A673 (cell line): ENCODE data around the gene C17orf113. TPM values are rescaled to one million over a fixed set of nuclear protein-coding genes. Genes with fewer than 3 reads are reported as not detected.

Experiments used
- BruUV-seq: library from RNA; stranded (reverse); fragments of 400-500 nt; replicated peaks from 2 replicates; lab custom pipeline; 2021; lab: Mats Ljungman, UMichigan
- CTCF ChIA-PET: fragments of 300-600 bp; sonication (Branson Sonifier 250); formaldehyde crosslinking; loops from one replicate; lab custom pipeline; 2022; ENCODE audit warnings: antibody characterized with exemption; lab: Charles Lee
- POLR2A ChIA-PET: fragments of 300-600 bp; sonication (Branson Sonifier 250); formaldehyde crosslinking; loops from one replicate; lab custom pipeline; 2022; ENCODE audit warnings: antibody characterized with exemption; ENCODE audit not compliant: low non-redundant PET; lab: Charles Lee
- DNase-seq: peaks from one replicate; pipeline ENCODE4 v3.0.0-alpha.2; 2015; ENCODE audit warnings: low spot score
- H3K27ac ChIP-seq: fragments of 200-600 bp; sonication (generic); 2 replicates; pipeline ENCODE4 v1.5.1; 2016; ENCODE audit warnings: mixed run types, low read depth, mild to moderate bottlenecking, mixed read lengths, antibody characterized with exemption, low read length; ENCODE audit not compliant: poor library complexity, severe bottlenecking
- H3K27me3 ChIP-seq: fragments of 200-600 bp; sonication (generic); replicated peaks from 2 replicates; pipeline ENCODE4 v1.6.1; 2017; ENCODE audit warnings: mixed run types, low read depth, mild to moderate bottlenecking, mixed read lengths, antibody characterized with exemption, low read length; ENCODE audit not compliant: insufficient read depth, poor library complexity
- H3K36me3 ChIP-seq: fragments of 200-600 bp; sonication (generic); 2 replicates; pipeline ENCODE4 v1.6.1; 2016; ENCODE audit warnings: mixed run types, mild to moderate bottlenecking, mixed read lengths, antibody characterized with exemption, low read length; ENCODE audit not compliant: insufficient read depth, poor library complexity, severe bottlenecking
- H3K4me1 ChIP-seq: fragments of 200-600 bp; sonication (generic); 2 replicates; pipeline ENCODE4 v1.6.1; 2017; ENCODE audit warnings: mixed run types, mild to moderate bottlenecking, mixed read lengths, antibody characterized with exemption, low read length; ENCODE audit not compliant: insufficient read depth, poor library complexity, severe bottlenecking
- H3K4me3 ChIP-seq: fragments of 200-600 bp; sonication (generic); 2 replicates; pipeline ENCODE4 v1.5.1; 2016; ENCODE audit warnings: low read depth, mixed run types, mild to moderate bottlenecking, mixed read lengths, low read length; ENCODE audit not compliant: poor library complexity, severe bottlenecking
- H3K9me3 ChIP-seq: fragments of 200-600 bp; sonication (generic); 2 replicates; pipeline ENCODE4 v1.6.1; 2016; ENCODE audit warnings: mixed run types, low read depth, mild to moderate bottlenecking, mixed read lengths, antibody characterized with exemption, low read length; ENCODE audit not compliant: poor library complexity, severe bottlenecking
- EZH2 ChIP-seq: fragments of 200-600 bp; sonication (generic); IDR thresholded peaks from 2 replicates; pipeline ENCODE4 v1.6.1; 2017; ENCODE audit warnings: borderline replicate concordance, low read depth, mild to moderate bottlenecking, mixed read lengths, antibody characterized with exemption, low read length; ENCODE audit not compliant: poor library complexity, severe bottlenecking
- intact Hi-C: fragments of 100-400 bp; cut with micrococcal nuclease; formaldehyde crosslinking; loops from one replicate; pipeline ENCODE4 v1.10.0; 2022; ENCODE audit not compliant: unreplicated experiment
- total RNA-seq: library from RNA; stranded (reverse); gene quantifications from 2 replicates; pipeline ENCODE4 v1.2.3, GENCODE V29; 2021
- TF ChIP-seq, protein P1 (sequence below): fragments of 300-800, 200-600 bp; sonication (generic); conservative IDR thresholded peaks from 2 replicates; pipeline ENCODE4 v1.5.1; 2017; ENCODE audit warnings: low read depth, mild to moderate bottlenecking, antibody characterized with exemption, low read length, moderate library complexity, mixed read lengths

The C17orf113 gene
- total RNA-seq, 1 experiment from 2014 or later: 0.41 TPM

- no peak for DNase-seq
- ChIA-PET CTCF (interaction anchor here (0.5 kb wide), 1 partner anchor 45 kb away, joined by 3 read pairs; no protein-coding TSS in a partner anchor), POLR2A (no interaction called here)
- intact Hi-C loops: no loop called here
- H3K4me1 ChIP-seq: no peaks in the 10 kb centered on the region
- H3K4me3 ChIP-seq: no peak overlapping the region
- TF ChIP-seq, protein P1, sequence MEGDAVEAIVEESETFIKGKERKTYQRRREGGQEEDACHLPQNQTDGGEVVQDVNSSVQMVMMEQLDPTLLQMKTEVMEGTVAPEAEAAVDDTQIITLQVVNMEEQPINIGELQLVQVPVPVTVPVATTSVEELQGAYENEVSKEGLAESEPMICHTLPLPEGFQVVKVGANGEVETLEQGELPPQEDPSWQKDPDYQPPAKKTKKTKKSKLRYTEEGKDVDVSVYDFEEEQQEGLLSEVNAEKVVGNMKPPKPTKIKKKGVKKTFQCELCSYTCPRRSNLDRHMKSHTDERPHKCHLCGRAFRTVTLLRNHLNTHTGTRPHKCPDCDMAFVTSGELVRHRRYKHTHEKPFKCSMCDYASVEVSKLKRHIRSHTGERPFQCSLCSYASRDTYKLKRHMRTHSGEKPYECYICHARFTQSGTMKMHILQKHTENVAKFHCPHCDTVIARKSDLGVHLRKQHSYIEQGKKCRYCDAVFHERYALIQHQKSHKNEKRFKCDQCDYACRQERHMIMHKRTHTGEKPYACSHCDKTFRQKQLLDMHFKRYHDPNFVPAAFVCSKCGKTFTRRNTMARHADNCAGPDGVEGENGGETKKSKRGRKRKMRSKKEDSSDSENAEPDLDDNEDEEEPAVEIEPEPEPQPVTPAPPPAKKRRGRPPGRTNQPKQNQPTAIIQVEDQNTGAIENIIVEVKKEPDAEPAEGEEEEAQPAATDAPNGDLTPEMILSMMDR: no peak
- TF ChIP-seq EZH2: no peak
- H3K27ac ChIP-seq: no peak overlapping the region
- BruUV-seq: no TSS peak
- H3K27me3 ChIP-seq: no peaks in the 10 kb centered on the region
- no peaks in the 10 kb centered on the region for H3K36me3 ChIP-seq
- no peaks in the 10 kb centered on the region for H3K9me3 ChIP-seq
Observed at GRCh38 chr17:42039794-42040763, 10.3 kb downstream of the C17orf113 start.

GRCh38 chr17:42038221-42038973 lies 12.0 kb downstream of the C17orf113 start:
- ChIA-PET POLR2A (no interaction called here), CTCF (no interaction called here)
- no TSS peak for BruUV-seq
- no peak overlapping the region for H3K27ac ChIP-seq
- no peaks in the 10 kb centered on the region for H3K36me3 ChIP-seq
- no peak overlapping the region for H3K4me3 ChIP-seq
- intact Hi-C loops: no loop called here
- H3K27me3 ChIP-seq: no peaks in the 10 kb centered on the region
- TF ChIP-seq, protein P1: no peak
- no peak for TF ChIP-seq EZH2
- no peaks in the 10 kb centered on the region for H3K9me3 ChIP-seq
- DNase-seq: no peak
- H3K4me1 ChIP-seq: no peaks in the 10 kb centered on the region

DNA sequence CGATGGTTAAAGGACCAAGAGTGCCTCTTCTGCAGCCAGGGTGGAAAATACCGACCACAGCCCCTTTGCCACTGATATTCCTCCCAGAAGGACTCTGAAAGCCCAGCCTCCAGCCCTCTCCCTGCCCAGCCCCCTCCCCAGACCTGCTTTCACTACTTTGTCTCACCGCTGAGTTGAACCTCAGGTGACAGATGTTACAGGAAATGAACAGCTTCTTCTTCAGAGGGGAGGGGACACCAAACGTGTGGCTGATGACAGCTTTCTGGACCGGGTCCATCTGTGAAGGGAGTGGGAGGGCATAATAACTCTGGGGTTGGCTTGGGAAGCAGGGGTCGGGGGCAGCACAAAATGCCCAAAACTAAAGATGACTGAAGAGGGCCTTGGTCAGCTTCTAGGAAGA lies 16.3 kb downstream of the C17orf113 start:
- ChIA-PET POLR2A (no interaction called here), CTCF (interaction anchor here (0.7 kb wide), 1 partner anchor 14 kb away, joined by 3 read pairs; no protein-coding TSS in a partner anchor)
- no peaks in the 10 kb centered on the region for H3K9me3 ChIP-seq
- intact Hi-C loops: no loop called here
- DNase-seq: no peak
- TF ChIP-seq, protein P1: no peak
- no peak for TF ChIP-seq EZH2
- no peaks in the 10 kb centered on the region for H3K36me3 ChIP-seq
- no peak overlapping the region for H3K27ac ChIP-seq
- H3K4me1 ChIP-seq: no peaks in the 10 kb centered on the region
- H3K4me3 ChIP-seq: no peak overlapping the region
- no TSS peak for BruUV-seq
- no peaks in the 10 kb centered on the region for H3K27me3 ChIP-seq
